Fibroblast of the aortic adventitia (primary cell): ENCODE measurements around the gene SCG3. TPM values are rescaled to one million over a fixed set of nuclear protein-coding genes. Genes with fewer than 3 reads are reported as not detected.

Source experiments
- DNase-seq: peaks from one replicate; pipeline ENCODE4 v3.0.0-alpha.2; 2010; ENCODE audit warnings: low read depth
- H3K4me3 ChIP-seq: 2 replicates; pipeline ENCODE4 v1.5.1; 2011; ENCODE audit warnings: low read depth, mild to moderate bottlenecking, control low read depth, low read length, moderate library complexity
- CTCF ChIP-seq: IDR thresholded peaks from 2 replicates; pipeline ENCODE4 v1.5.1; 2011; ENCODE audit warnings: mild to moderate bottlenecking, low read length, control low read depth, inconsistent platforms; ENCODE audit not compliant: insufficient read depth
- total RNA-seq: library from RNA; depleted of rRNA; stranded (reverse); fragments of >200 nt; gene quantifications from 2 replicates; pipeline ENCODE4 v1.2.3, GENCODE V29; 2012; ENCODE audit warnings: low replicate concordance

The SCG3 gene
- total RNA-seq, 1 donor = not detected

DNA sequence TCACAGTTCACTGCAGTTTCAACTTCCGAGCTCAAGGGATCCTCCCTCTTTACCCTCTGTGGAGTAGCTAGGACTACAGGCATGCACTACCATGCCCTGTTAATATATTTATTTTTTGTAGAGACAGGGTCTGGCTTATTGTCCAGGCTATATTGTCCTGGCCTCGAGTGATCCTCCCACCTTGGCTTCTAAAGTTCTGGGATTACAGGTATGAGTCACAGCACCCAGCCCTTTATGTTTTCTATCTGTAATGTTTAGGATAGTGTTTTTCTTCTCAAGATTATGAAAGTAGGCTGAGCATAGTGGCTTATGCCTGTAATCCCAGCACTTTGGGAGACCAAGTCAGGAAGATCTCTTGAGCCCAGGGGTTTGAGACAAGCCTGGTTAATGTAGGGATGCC lies 11.9 kb upstream of the SCG3 start:
- no peak for DNase-seq
- no peak overlapping the region for H3K4me3 ChIP-seq
- no peak for TF ChIP-seq CTCF

DNA sequence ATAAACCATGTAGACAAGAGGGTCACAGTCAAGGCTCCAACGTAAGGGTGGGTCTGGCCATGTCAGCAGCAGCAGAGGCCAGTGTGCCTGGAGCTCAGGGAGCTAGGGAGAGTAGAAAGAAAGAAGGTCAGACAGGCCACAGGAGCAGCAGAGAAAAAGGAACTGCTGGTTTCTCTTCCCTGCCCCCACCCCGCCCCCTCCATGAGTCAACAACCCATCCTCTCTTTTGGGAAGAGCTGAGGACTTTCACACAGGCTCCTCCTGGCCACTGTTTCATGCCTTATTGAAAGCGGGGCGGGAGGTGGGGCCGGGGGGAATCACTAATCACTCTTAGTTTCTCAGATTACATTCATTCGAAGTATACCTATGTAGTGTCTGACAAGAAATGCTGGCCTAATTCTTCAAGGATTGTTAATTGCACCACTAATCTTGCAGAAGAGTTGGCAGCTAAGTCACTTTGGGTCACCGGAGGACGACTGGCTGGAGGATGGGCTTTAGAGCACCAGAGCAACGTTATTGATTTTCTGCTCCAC lies 9.1 kb upstream of the SCG3 start:
- TF ChIP-seq CTCF = no peak
- no peak for DNase-seq
- no peak overlapping the region for H3K4me3 ChIP-seq

- no peak for DNase-seq
- no peak for TF ChIP-seq CTCF
- no peak overlapping the region for H3K4me3 ChIP-seq
Observed at GRCh38 chr15:51672913-51673857, 8.1 kb upstream of the SCG3 start.

GRCh38 chr15:51675234-51675633 lies 6.1 kb upstream of the SCG3 start:
- no peak overlapping the region for H3K4me3 ChIP-seq
- TF ChIP-seq CTCF = no peak
- DNase-seq = no peak

- no peak for TF ChIP-seq CTCF
- DNase-seq = no peak
- no peak overlapping the region for H3K4me3 ChIP-seq
Observed at GRCh38 chr15:51677021-51677420, 4.3 kb upstream of the SCG3 start.

- no peak for TF ChIP-seq CTCF
- DNase-seq = no peak
- no peak overlapping the region for H3K4me3 ChIP-seq
Observed at GRCh38 chr15:51677452-51677851, 3.9 kb upstream of the SCG3 start.
